HEK293 (cell line): ENCODE measurements around the gene ARID1A.

Experiments used
- ELK4 ChIP-seq: IDR thresholded peaks from 2 replicates; pipeline ENCODE4 v1.6.1; 2011; ENCODE audit warnings: mild to moderate bottlenecking, low read depth, low read length, borderline replicate concordance
- GFI1B ChIP-seq: fragments of 450-650 bp; formaldehyde crosslinking; IDR thresholded peaks from 2 replicates; pipeline ENCODE4 v1.5.1; 2016; ENCODE audit warnings: missing biosample characterization, missing genetic modification characterization
- INSM2 ChIP-seq: fragments of 450-650 bp; formaldehyde crosslinking; IDR thresholded peaks from 2 replicates; pipeline ENCODE4 v1.5.1; 2016; ENCODE audit warnings: missing biosample characterization, missing genetic modification characterization
- KLF9 ChIP-seq: fragments of 450-650 bp; formaldehyde crosslinking; IDR thresholded peaks from 2 replicates; pipeline ENCODE4 v1.5.1; 2016; ENCODE audit warnings: missing biosample characterization, missing genetic modification characterization, low read depth
- SP7 ChIP-seq: fragments of 450-650 bp; formaldehyde crosslinking; IDR thresholded peaks from 2 replicates; pipeline ENCODE4 v1.5.1; 2016; ENCODE audit warnings: missing biosample characterization, missing genetic modification characterization
- ZBTB17 ChIP-seq: fragments of 450-650 bp; formaldehyde crosslinking; IDR thresholded peaks from 2 replicates; pipeline ENCODE4 v1.5.1; 2016; ENCODE audit warnings: missing biosample characterization, missing genetic modification characterization
- ZBTB44 ChIP-seq: fragments of 450-650 bp; IDR thresholded peaks from 2 replicates; pipeline ENCODE4 v1.5.1; 2018; ENCODE audit warnings: missing biosample characterization, mild to moderate bottlenecking, missing genetic modification characterization
- ZFP69B ChIP-seq: fragments of 450-650 bp; formaldehyde crosslinking; IDR thresholded peaks from 2 replicates; pipeline ENCODE4 v1.5.1; 2016; ENCODE audit warnings: missing biosample characterization, missing genetic modification characterization
- ZNF10 ChIP-seq: fragments of 450-650 bp; formaldehyde crosslinking; IDR thresholded peaks from 2 replicates; pipeline ENCODE4 v1.5.1; 2017; ENCODE audit warnings: missing biosample characterization, missing genetic modification characterization
- ZNF132 ChIP-seq: fragments of 450-650 bp; formaldehyde crosslinking; IDR thresholded peaks from 2 replicates; pipeline ENCODE4 v1.5.1; 2017; ENCODE audit warnings: missing biosample characterization, missing genetic modification characterization, borderline replicate concordance
- ZNF157 ChIP-seq: fragments of 450-650 bp; formaldehyde crosslinking; IDR thresholded peaks from 2 replicates; pipeline ENCODE4 v1.5.1; 2016; ENCODE audit warnings: missing biosample characterization, missing genetic modification characterization
- ZNF184 ChIP-seq: fragments of 450-650 bp; IDR thresholded peaks from 2 replicates; pipeline ENCODE4 v1.5.1; 2018; ENCODE audit warnings: missing biosample characterization, mild to moderate bottlenecking, missing genetic modification characterization
- ZNF221 ChIP-seq: fragments of 450-650 bp; formaldehyde crosslinking; IDR thresholded peaks from 2 replicates; pipeline ENCODE4 v1.5.1; 2017; ENCODE audit warnings: missing biosample characterization, missing genetic modification characterization, borderline replicate concordance
- ZNF248 ChIP-seq: fragments of 450-650 bp; formaldehyde crosslinking; IDR thresholded peaks from 2 replicates; pipeline ENCODE4 v1.5.1; 2017; ENCODE audit warnings: missing biosample characterization, missing genetic modification characterization
- ZNF26 ChIP-seq: fragments of 450-650 bp; formaldehyde crosslinking; IDR thresholded peaks from 2 replicates; pipeline ENCODE4 v1.5.1; 2016; ENCODE audit warnings: missing biosample characterization, missing genetic modification characterization
- ZNF391 ChIP-seq: fragments of 450-650 bp; formaldehyde crosslinking; IDR thresholded peaks from 2 replicates; pipeline ENCODE4 v1.5.1; 2016; ENCODE audit warnings: low read depth, missing biosample characterization, missing genetic modification characterization, borderline replicate concordance
- ZNF416 ChIP-seq: fragments of 450-650 bp; formaldehyde crosslinking; IDR thresholded peaks from 2 replicates; pipeline ENCODE4 v1.5.1; 2016; ENCODE audit warnings: missing biosample characterization, missing genetic modification characterization
- ZNF423 ChIP-seq: fragments of 450-650 bp; formaldehyde crosslinking; IDR thresholded peaks from 2 replicates; pipeline ENCODE4 v1.5.1; 2016; ENCODE audit warnings: missing biosample characterization, missing genetic modification characterization
- ZNF449 ChIP-seq: fragments of 450-650 bp; formaldehyde crosslinking; IDR thresholded peaks from 2 replicates; pipeline ENCODE4 v1.5.1; 2017; ENCODE audit warnings: missing biosample characterization, mild to moderate bottlenecking, missing genetic modification characterization, moderate library complexity
- ZNF473 ChIP-seq: fragments of 450-650 bp; formaldehyde crosslinking; IDR thresholded peaks from 2 replicates; pipeline ENCODE4 v1.5.1; 2017; ENCODE audit warnings: missing biosample characterization, missing genetic modification characterization
- ZNF544 ChIP-seq: fragments of 450-650 bp; formaldehyde crosslinking; IDR thresholded peaks from 2 replicates; pipeline ENCODE4 v1.5.0; 2017; ENCODE audit warnings: missing biosample characterization, missing genetic modification characterization
- ZNF548 ChIP-seq: fragments of 450-650 bp; formaldehyde crosslinking; IDR thresholded peaks from 2 replicates; pipeline ENCODE4 v1.5.1; 2016; ENCODE audit warnings: missing biosample characterization, missing genetic modification characterization
- ZNF558 ChIP-seq: fragments of 450-650 bp; formaldehyde crosslinking; IDR thresholded peaks from 2 replicates; pipeline ENCODE4 v1.5.1; 2016; ENCODE audit warnings: missing biosample characterization, missing genetic modification characterization
- ZNF561 ChIP-seq: fragments of 450-650 bp; IDR thresholded peaks from 2 replicates; pipeline ENCODE4 v1.5.1; 2018; ENCODE audit warnings: missing biosample characterization, missing genetic modification characterization, borderline replicate concordance
- ZNF585B ChIP-seq: fragments of 450-650 bp; formaldehyde crosslinking; IDR thresholded peaks from 2 replicates; pipeline ENCODE4 v1.5.1; 2016; ENCODE audit warnings: missing biosample characterization, missing genetic modification characterization
- ZNF645 ChIP-seq: fragments of 450-650 bp; formaldehyde crosslinking; IDR thresholded peaks from 2 replicates; pipeline ENCODE4; 2016; ENCODE audit warnings: missing biosample characterization, missing genetic modification characterization
- ZNF658 ChIP-seq: fragments of 450-650 bp; formaldehyde crosslinking; IDR thresholded peaks from 2 replicates; pipeline ENCODE4; 2016; ENCODE audit warnings: missing biosample characterization, missing genetic modification characterization
- ZNF664 ChIP-seq: fragments of 450-650 bp; formaldehyde crosslinking; IDR thresholded peaks from 2 replicates; pipeline ENCODE4 v1.5.1; 2016; ENCODE audit warnings: missing biosample characterization, missing genetic modification characterization
- ZNF677 ChIP-seq: fragments of 450-650 bp; IDR thresholded peaks from 2 replicates; pipeline ENCODE4 v1.5.0; 2018; ENCODE audit warnings: missing biosample characterization, mild to moderate bottlenecking, missing genetic modification characterization, moderate library complexity
- ZNF768 ChIP-seq: fragments of 450-650 bp; formaldehyde crosslinking; IDR thresholded peaks from 2 replicates; pipeline ENCODE4 v1.5.1; 2018; ENCODE audit warnings: missing biosample characterization, mild to moderate bottlenecking, missing genetic modification characterization
- ZNF830 ChIP-seq: fragments of 450-650 bp; IDR thresholded peaks from 2 replicates; pipeline ENCODE4 v1.5.0; 2018; ENCODE audit warnings: missing biosample characterization, missing genetic modification characterization, low read depth, mild to moderate bottlenecking, moderate library complexity
- ZNF843 ChIP-seq: fragments of 450-650 bp; formaldehyde crosslinking; IDR thresholded peaks from 2 replicates; pipeline ENCODE4 v1.5.1; 2016; ENCODE audit warnings: missing biosample characterization, missing genetic modification characterization

The ARID1A gene

GRCh38 chr1:26692793-26693490 lies 2.9 kb upstream of the ARID1A start (continued):
- TF ChIP-seq ZNF423 (tag by site-specific recombination) (no peak), ZNF26 (tag by site-specific recombination) (no peak), ZNF768 (tag by site-specific recombination) (no peak; the same call in 1 of the 2 replicates), ZFP69B (tag by site-specific recombination) (peak; percentile 97), ELK4 (no peak), ZNF184 (tag by site-specific recombination) (peak; percentile 81; the same call in 1 of the 2 replicates), ZNF221 (tag by site-specific recombination) (no peak), ZNF391 (tag by site-specific recombination) (peak; percentile 68; the same call in 1 of the 2 replicates), ZNF473 (no peak), ZNF830 (tag by site-specific recombination) (no peak), ZNF449 (tag by site-specific recombination) (peak; percentile 43; the same call in 1 of the 2 replicates), ZNF157 (tag by site-specific recombination) (no peak), ZNF561 (tag by site-specific recombination) (peak; percentile 80), ZNF658 (no peak), ZNF843 (peak; percentile 56), ZNF544 (tag by site-specific recombination) (no peak), INSM2 (tag by site-specific recombination) (peak; percentile 65), ZNF10 (peak; percentile 44; the same call in 1 of the 2 replicates), ZBTB17 (tag by site-specific recombination) (peak; percentile 94), ZNF548 (tag by site-specific recombination) (no peak), ZNF248 (tag by site-specific recombination) (no peak), GFI1B (tag by site-specific recombination) (peak; percentile 22; the same call in 1 of the 2 replicates), ZNF132 (no peak), ZNF664 (tag by site-specific recombination) (no peak; the same call in 1 of the 2 replicates), KLF9 (peak; percentile 75), ZNF677 (tag by site-specific recombination) (no peak), SP7 (tag by site-specific recombination) (peak; percentile 85), ZNF416 (no peak), ZBTB44 (tag by site-specific recombination) (peak; percentile 74), ZNF645 (no peak), ZNF585B (no peak), ZNF558 (tag by site-specific recombination) (peak; percentile 66; the same call in 1 of the 2 replicates)
